ENCODE results near the gene CDC42EP2.

DNA sequence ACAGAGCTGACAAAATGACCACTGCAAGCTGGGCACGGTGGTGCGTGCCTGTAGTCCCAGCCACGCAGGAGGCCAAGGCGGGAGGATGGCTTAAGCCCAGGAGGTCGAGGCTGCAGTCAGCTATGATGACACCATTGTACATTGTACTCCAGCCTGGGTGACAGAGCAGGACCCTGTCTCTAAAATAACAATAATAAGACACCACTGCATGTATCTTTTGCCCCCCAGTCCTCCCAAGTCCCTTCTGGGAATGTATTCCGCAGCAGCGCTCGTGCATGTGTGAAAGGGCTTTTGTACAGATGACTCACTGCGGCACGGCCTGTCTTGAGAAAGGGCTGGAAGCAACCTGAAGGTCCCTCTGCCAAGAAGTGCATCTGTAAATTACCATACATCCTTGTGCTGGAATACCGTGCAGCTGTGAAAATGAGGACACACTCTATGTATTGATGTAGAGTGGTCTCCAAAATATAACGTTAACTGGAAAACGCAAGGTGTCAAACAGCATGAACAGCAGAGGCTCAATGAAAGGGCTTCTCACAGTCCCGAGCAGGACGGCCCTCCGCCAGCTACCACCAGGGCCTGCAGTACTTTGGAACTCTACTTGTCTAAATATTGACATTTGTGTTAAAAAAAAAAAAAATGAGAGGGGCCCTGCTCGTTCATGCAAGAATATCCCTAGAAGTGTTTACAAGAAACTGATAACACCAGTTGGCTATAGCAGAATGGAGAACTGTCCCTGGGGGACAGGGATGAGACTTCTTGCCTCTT is 9.0 kb upstream of the CDC42EP2 start:
- TF ChIP-seq, protein P1, sequence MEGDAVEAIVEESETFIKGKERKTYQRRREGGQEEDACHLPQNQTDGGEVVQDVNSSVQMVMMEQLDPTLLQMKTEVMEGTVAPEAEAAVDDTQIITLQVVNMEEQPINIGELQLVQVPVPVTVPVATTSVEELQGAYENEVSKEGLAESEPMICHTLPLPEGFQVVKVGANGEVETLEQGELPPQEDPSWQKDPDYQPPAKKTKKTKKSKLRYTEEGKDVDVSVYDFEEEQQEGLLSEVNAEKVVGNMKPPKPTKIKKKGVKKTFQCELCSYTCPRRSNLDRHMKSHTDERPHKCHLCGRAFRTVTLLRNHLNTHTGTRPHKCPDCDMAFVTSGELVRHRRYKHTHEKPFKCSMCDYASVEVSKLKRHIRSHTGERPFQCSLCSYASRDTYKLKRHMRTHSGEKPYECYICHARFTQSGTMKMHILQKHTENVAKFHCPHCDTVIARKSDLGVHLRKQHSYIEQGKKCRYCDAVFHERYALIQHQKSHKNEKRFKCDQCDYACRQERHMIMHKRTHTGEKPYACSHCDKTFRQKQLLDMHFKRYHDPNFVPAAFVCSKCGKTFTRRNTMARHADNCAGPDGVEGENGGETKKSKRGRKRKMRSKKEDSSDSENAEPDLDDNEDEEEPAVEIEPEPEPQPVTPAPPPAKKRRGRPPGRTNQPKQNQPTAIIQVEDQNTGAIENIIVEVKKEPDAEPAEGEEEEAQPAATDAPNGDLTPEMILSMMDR (IDR thresholded peaks at IDR 0.05; ENCODE audit: insufficient read depth, low read length, poor library complexity, severe bottlenecking), result no peak
- no peak for TF ChIP-seq EZH2phosphoT487 (conservative IDR thresholded peaks at IDR 0.05; ENCODE audit: low read length)
